Heart left ventricle (tissue), 16 donors: Measurements from ENCODE around the gene KCNMA1. TPM values are rescaled to one million over a fixed set of nuclear protein-coding genes. Genes with fewer than 3 reads are reported as not detected.

Experiments used
- ATAC-seq, 4 donors: fragments of 200-7000 bp; cut with Tn5 transposase; one replicate each; pipeline ENCODE4 v1.9.1; 2020 to 2022; ENCODE audit warnings: moderate library complexity in 4 of 4, mild to moderate bottlenecking in 3 of 4, moderate number of reproducible peaks in 1 of 4
- DNase-seq, 5 donors: peaks; one replicate each; pipeline ENCODE4 v3.0.0-alpha.2; 2020
- H3K27ac ChIP-seq, 12 donors: fragments of 200-600 bp; sonication (generic) in 4 of 12; one replicate each; pipeline versions ENCODE4 v1.5.0 to v1.8.0; 2016 to 2022; ENCODE audit warnings: mild to moderate bottlenecking in 2 of 12
- H3K27me3 ChIP-seq, 9 donors: fragments of 200-600 bp; sonication (generic) in 2 of 9; one replicate each; pipeline versions ENCODE4 v1.5.1 to v1.8.0; 2016 to 2022; ENCODE audit warnings: mild to moderate bottlenecking in 3 of 9
- H3K36me3 ChIP-seq, 9 donors: fragments of 200-600 bp; sonication (generic) in 2 of 9; one replicate each; pipeline versions ENCODE4 v1.5.0 to v1.8.0; 2018 to 2022; ENCODE audit warnings: mild to moderate bottlenecking in 2 of 9
- H3K4me1 ChIP-seq, 12 donors: fragments of 200-600 bp; sonication (generic) in 4 of 12; one replicate each; pipeline versions ENCODE4 v1.5.0 to v1.8.0; 2016 to 2022; ENCODE audit warnings: mild to moderate bottlenecking in 3 of 12
- H3K4me3 ChIP-seq, 12 donors: fragments of 200-600 bp; sonication (generic) in 4 of 12; one replicate each; pipeline versions ENCODE4 v1.5.0 to v1.8.0; 2017 to 2022; ENCODE audit warnings: mild to moderate bottlenecking in 9 of 12, moderate library complexity in 4 of 12
- H3K9me3 ChIP-seq, 12 donors: fragments of 200-600 bp; sonication (generic) in 4 of 12; one replicate each; pipeline versions ENCODE4 v1.5.0 to v1.8.0; 2016 to 2022; ENCODE audit warnings: mild to moderate bottlenecking in 1 of 12
- POLR2A ChIP-seq, 2 donors: fragments of 450-650 bp; IDR thresholded peaks; one replicate each; pipeline ENCODE4 v1.6.1; 2017; ENCODE audit warnings: antibody characterized with exemption in 2 of 2, mild to moderate bottlenecking in 2 of 2, moderate library complexity in 2 of 2
- WGBS, 4 donors: extraction: QIAGEN DNeasy Blood & Tissue Kit in 2 of 4; methylation state at CpG; one replicate each; pipeline versions ENCODE4 v1.1.5 to v1.1.7; 2013 to 2018; 5-methylcytosine and 5-hydroxymethylcytosine counted together
- intact Hi-C, 10 donors: fragments of 100-400 bp; cut with DNase I; formaldehyde crosslinking; loops; one replicate each; pipeline versions ENCODE4 v1.11.1 to v1.14.2; 2022
- polyA plus RNA-seq, 2 donors: library from polyadenylated mRNA; stranded (reverse); fragments of 200-250 nt; gene quantifications; one replicate each; pipeline ENCODE4 v1.2.3, GENCODE V29; 2013
- total RNA-seq, 9 donors: library from RNA; depleted of rRNA in 2 of 9; stranded (reverse); fragments of >200 nt in 2 of 9; fragmentation: NEBNext Ultra II Directional in 3 of 9; extraction: Animal tissue kit (Norgen Biotek cat#: 25700) in 3 of 9; gene quantifications; one replicate each; pipeline versions ENCODE4 v1.1.0 to v1.2.4, GENCODE V29; 2016 to 2023
- TF ChIP-seq, protein P1 (sequence below), 12 donors: fragments of 200-600 bp; sonication (generic) in 4 of 12; IDR thresholded peaks; one replicate each; pipeline versions ENCODE4 v1.5.0 to v1.8.0; 2018 to 2022; ENCODE audit warnings: antibody characterized with exemption in 12 of 12, mild to moderate bottlenecking in 5 of 12
- donor health status: ischemic (EF 13 %, LVEDD 7.1; RV severe dilation, severe dysfunction).
- donor health status: healthy with polysubstance abuse.
- donor health status: DM: no; HTN: yes; CAD: no.
- donor health status: DM: no; HTN: no; CAD: no.
- donor health status: ischemic (EF 25% LVEDD 6.9; RV normal size, moderate dysfunction).
- donor health status: ischemic (EF 25% LVEDD 5.7; RV mildly dilated, moderate dysfunction).
- donor health status: healthy.
- donor health status: DM: yes; HTN: yes; CAD: no.
- donor health status: ischemic (EF 35%, LVEDD 5.7; RV mildly dilated, moderate dysfunction).
- donor health status: nonischemic (EF 11% LVEDD 7.7; RV severe dilation, severe dysfunction).
- donor health status: DM: yes; HTN: yes; CAD: no.
- donor health status: PGD.
- donor health status: ischemic (EF 29% LVEDD 5.4; RV normal size, mild dysfunction).
- donor health status: nonischemic (EF 23%, LVEDD 6.1; RV moderate dilation, normal function).

Gene KCNMA1
- total and polyA plus RNA-seq, 11 donors, result 0.39 to 8.7 (median 1.7) TPM

DNA sequence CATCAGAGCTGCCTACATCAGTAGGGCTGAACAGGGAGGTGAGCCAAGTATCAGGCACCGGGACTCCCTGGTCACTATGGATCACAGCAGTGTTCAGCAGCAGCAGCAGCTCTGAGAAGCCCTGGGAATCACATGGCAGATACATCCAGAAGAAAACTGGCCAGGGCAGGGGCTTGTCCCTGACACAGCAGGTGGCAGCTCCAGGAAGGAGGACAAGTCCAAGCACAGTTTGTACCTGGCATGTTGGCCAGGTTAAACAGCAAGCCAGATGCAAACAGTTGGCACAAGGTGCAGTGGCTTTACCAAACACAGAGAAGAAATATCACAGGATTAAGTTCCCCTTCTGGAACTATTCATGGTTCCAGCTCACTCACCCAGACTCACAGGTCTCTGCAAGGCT lies 139.4 kb downstream of the KCNMA1 start:
- peaks cover 0 to 8% (median 0%) of the 10 kb centered on the region in 9 donors for H3K27me3 ChIP-seq
- no peak for TF ChIP-seq POLR2A (IDR thresholded peaks at IDR 0.05)
- TF ChIP-seq, protein P1, sequence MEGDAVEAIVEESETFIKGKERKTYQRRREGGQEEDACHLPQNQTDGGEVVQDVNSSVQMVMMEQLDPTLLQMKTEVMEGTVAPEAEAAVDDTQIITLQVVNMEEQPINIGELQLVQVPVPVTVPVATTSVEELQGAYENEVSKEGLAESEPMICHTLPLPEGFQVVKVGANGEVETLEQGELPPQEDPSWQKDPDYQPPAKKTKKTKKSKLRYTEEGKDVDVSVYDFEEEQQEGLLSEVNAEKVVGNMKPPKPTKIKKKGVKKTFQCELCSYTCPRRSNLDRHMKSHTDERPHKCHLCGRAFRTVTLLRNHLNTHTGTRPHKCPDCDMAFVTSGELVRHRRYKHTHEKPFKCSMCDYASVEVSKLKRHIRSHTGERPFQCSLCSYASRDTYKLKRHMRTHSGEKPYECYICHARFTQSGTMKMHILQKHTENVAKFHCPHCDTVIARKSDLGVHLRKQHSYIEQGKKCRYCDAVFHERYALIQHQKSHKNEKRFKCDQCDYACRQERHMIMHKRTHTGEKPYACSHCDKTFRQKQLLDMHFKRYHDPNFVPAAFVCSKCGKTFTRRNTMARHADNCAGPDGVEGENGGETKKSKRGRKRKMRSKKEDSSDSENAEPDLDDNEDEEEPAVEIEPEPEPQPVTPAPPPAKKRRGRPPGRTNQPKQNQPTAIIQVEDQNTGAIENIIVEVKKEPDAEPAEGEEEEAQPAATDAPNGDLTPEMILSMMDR (IDR thresholded peaks at IDR 0.05), result no peak
- H3K4me3 ChIP-seq, result no peak overlapping the region
- no peak for ATAC-seq
- peaks cover 0 to 5% (median 0%) of the 10 kb centered on the region in 12 donors for H3K4me1 ChIP-seq
- no peaks in the 10 kb centered on the region for H3K36me3 ChIP-seq
- intact Hi-C loops, result loop anchor here in 5 of 10 donors (5.0 to 10.0 kb wide), 4 partner anchors 139 to 323 kb away; partner anchors contain the start of gene KCNMA1 (in 1 of the 5)
- H3K9me3 ChIP-seq, result no peaks in the 10 kb centered on the region
- WGBS, 4 donors, result 49 to 66% (median 55%) methylated on average over 1 of the region's 1 CpG
- H3K27ac ChIP-seq, result no peak overlapping the region
- DNase-seq, result no peak

DNA sequence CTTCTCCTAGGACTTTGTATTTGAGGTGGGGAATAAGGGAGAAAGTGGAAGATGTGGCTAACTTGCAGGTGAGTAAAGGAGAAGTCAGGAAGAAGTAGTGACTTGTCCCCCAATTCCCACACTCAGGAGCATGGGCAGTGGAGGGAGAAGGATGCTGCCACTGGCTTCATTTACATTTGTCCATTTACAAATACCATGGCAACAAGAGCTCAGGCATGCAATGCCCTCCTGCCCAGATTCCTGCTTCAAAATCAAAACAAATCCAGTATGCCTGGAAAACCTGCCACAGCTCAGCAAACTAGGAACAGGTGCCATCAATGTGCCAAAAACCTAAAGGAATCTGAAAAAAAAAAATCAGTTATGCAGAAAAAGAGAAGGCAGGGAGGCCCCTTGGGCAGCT lies 139.9 kb downstream of the KCNMA1 start:
- no peaks in the 10 kb centered on the region for H3K36me3 ChIP-seq
- DNase-seq, result no peak
- H3K4me1 ChIP-seq, result peaks cover 0 to 5% (median 0%) of the 10 kb centered on the region in 12 donors
- no peak for TF ChIP-seq POLR2A (IDR thresholded peaks at IDR 0.05)
- TF ChIP-seq, protein P1 (IDR thresholded peaks at IDR 0.05), result no peak
- H3K27ac ChIP-seq, result no peak overlapping the region
- H3K4me3 ChIP-seq, result no peak overlapping the region
- H3K27me3 ChIP-seq, result peaks cover 0 to 8% (median 0%) of the 10 kb centered on the region in 9 donors
- no peaks in the 10 kb centered on the region for H3K9me3 ChIP-seq
- intact Hi-C loops, result loop anchor here in 5 of 10 donors (5.0 to 10.0 kb wide), 4 partner anchors 140 to 323 kb away; partner anchors contain the start of gene KCNMA1 (in 1 of the 5)
- no peak for ATAC-seq

DNA sequence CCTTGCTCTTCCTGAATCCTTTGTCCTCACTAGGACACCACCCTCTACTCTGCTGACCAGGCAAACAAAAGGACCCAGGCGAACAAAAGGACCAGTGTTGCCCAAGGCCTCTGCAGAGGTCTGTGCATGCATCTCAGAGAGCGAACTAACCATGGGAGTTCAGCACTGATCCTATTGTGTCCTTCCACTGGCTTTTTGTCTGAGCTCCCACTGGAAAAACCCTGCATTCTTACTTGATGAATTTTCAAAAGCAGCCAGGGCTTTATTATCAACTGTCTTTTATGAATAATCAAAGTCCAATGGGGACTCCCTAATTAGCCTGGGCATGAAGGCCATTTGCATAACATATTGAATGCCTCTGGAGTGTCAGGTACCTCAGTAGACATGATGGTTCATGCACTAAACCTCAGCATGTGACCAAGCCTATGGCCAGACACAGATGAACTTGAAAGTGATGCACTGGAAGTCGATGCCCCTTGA lies 140.6 kb downstream of the KCNMA1 start:
- peaks cover 0 to 5% (median 0%) of the 10 kb centered on the region in 12 donors for H3K4me1 ChIP-seq
- WGBS, 4 donors, result 79 to 86% (median 82%) methylated on average over 3 of the region's 3 CpGs
- H3K27ac ChIP-seq, result no peak overlapping the region
- H3K9me3 ChIP-seq, result no peaks in the 10 kb centered on the region
- ATAC-seq (no peak), DNase-seq (no peak)
- intact Hi-C loops, result loop anchor here in 5 of 10 donors (5.0 to 10.0 kb wide), 4 partner anchors 140 to 322 kb away; partner anchors contain the start of gene KCNMA1 (in 1 of the 5)
- H3K36me3 ChIP-seq, result no peaks in the 10 kb centered on the region
- no peak overlapping the region for H3K4me3 ChIP-seq
- H3K27me3 ChIP-seq, result peaks cover 0 to 5% (median 0%) of the 10 kb centered on the region in 9 donors
- TF ChIP-seq POLR2A (IDR thresholded peaks at IDR 0.05), result no peak
- TF ChIP-seq, protein P1 (IDR thresholded peaks at IDR 0.05), result no peak

DNA sequence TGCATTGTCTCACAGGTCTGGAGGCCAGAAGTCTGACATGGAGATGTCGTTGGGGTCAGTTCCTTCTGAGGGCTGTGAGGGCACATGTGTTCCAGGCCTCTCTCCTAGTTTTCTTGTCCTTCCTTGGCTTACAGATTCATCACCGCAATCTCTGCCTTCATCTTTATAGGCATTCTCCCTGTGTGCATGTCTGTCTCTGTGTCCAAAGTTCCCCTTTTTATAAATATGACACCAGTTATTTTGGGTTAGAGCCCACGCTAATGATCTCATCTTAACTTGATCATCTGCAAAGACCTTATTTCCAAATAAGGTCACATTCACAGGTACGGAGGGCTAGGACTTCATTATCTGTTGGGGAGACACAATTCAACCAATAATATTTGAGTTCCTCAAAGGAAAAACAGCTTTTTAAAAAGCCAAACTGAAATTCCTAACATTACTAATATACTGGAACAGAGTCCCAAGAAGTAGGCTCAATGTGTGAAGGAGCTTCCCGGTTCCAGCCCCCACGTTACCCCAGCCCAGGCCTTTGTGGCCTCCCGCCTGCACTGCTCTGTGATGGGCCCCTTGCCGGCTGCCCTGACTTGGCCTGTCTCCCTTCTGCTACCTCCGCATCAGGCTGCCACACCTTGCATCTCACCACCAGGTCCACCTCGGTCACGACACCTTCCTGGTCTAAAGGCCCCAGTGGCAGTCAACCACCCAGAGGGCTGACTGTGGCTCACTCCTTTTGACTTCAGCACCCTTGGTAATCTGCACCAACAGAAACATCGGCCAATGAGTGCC lies 142.7 kb downstream of the KCNMA1 start:
- no peak overlapping the region for H3K27ac ChIP-seq
- WGBS, 4 donors, result 88 to 94% (median 91%) methylated on average over 12 of the region's 12 CpGs

More for the DNA sequence above, 142.7 kb downstream of the KCNMA1 start:
- DNase-seq (no peak), ATAC-seq (no peak)
- intact Hi-C loops, result loop anchor here in 8 of 10 donors (2.0 to 10.0 kb wide), 6 partner anchors 142 to 323 kb away; partner anchors contain the start of gene KCNMA1 (in 1 of the 8)
- Histone ChIP-seq H3K9me3 (no peaks in the 10 kb centered on the region), H3K4me3 (no peak overlapping the region), H3K4me1 (peaks cover 0 to 6% (median 0%) of the 10 kb centered on the region in 12 donors), H3K36me3 (no peaks in the 10 kb centered on the region), H3K27me3 (no peaks in the 10 kb centered on the region)
- no peak for TF ChIP-seq POLR2A (IDR thresholded peaks at IDR 0.05)
- TF ChIP-seq, protein P1 (IDR thresholded peaks at IDR 0.05), result no peak
